ENCODE measurements around the gene MAGEB3. TPM values are rescaled to one million over a fixed set of nuclear protein-coding genes. Genes with fewer than 3 reads are reported as not detected.

MAGEB3 gene
- total RNA-seq, 1 donor from 2014 or later, result not detected

DNA sequence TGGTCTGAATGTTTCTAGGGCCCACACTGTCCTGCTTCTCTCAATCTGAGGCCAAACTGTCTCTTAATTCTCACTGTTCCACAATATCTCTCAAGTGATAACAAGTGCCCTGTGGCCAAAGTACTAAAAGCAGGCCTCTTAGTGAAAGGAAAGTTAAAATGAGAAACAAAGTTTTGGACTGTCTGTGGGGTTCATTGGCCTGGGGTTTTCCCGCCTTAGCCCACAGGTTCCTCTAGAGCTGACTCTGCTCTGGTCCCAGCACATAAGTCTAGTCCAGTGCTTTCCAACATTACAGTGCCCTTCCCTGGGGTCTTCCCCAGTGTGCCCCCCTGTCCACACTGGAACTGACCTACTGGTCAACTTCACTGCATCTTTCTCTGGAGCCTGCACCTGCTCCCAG, 22.8 kb downstream of the MAGEB3 start:
- Mint-ChIP-seq H3K4me1 (ENCODE audit: low read depth) (no peaks in the 10 kb centered on the region), H3K4me3 (ENCODE audit: unreplicated experiment) (no peak overlapping the region), H3K27ac (ENCODE audit: unreplicated experiment) (no peak overlapping the region), H3K36me3 (ENCODE audit: low read depth) (no peaks in the 10 kb centered on the region), H3K9me3 (ENCODE audit: low read depth) (peaks cover 9% of the 10 kb centered on the region), H3K27me3 (ENCODE audit: low read depth) (peaks cover 11% of the 10 kb centered on the region)
- peak; percentile 21 for DNase-seq (ENCODE audit: low spot score)
- TF ChIP-seq, protein P1, sequence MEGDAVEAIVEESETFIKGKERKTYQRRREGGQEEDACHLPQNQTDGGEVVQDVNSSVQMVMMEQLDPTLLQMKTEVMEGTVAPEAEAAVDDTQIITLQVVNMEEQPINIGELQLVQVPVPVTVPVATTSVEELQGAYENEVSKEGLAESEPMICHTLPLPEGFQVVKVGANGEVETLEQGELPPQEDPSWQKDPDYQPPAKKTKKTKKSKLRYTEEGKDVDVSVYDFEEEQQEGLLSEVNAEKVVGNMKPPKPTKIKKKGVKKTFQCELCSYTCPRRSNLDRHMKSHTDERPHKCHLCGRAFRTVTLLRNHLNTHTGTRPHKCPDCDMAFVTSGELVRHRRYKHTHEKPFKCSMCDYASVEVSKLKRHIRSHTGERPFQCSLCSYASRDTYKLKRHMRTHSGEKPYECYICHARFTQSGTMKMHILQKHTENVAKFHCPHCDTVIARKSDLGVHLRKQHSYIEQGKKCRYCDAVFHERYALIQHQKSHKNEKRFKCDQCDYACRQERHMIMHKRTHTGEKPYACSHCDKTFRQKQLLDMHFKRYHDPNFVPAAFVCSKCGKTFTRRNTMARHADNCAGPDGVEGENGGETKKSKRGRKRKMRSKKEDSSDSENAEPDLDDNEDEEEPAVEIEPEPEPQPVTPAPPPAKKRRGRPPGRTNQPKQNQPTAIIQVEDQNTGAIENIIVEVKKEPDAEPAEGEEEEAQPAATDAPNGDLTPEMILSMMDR (IDR thresholded peaks at IDR 0.05), result no peak

DNA sequence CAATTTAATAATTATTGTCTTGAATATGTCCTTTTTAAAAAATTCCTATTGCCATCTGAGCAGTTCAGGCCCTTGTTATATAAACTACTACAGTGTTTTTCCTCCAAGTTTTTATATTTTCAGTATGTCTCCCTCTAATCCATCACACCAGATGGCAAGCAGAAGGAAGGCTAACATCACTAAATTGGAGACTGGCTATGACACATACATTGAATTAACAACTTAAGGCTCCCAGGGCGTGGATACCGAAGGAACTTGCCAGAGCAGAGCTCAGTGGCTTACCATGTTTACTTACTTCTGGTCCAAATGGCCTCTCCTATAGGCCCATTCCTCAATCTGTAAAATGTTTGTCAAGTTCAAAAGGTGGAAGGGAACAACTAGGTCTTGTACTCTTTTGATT, 29.5 kb downstream of the MAGEB3 start:
- TF ChIP-seq, protein P1 (IDR thresholded peaks at IDR 0.05), result no peak
- no peak for DNase-seq (ENCODE audit: low spot score)
- no peaks in the 10 kb centered on the region for H3K36me3 Mint-ChIP-seq (ENCODE audit: low read depth)
- no peaks in the 10 kb centered on the region for H3K4me1 Mint-ChIP-seq (ENCODE audit: low read depth)
- H3K9me3 Mint-ChIP-seq (ENCODE audit: low read depth), result peaks cover 9% of the 10 kb centered on the region
- H3K27ac Mint-ChIP-seq (ENCODE audit: unreplicated experiment), result no peak overlapping the region
- H3K27me3 Mint-ChIP-seq (ENCODE audit: low read depth), result peaks cover 20% of the 10 kb centered on the region
- H3K4me3 Mint-ChIP-seq (ENCODE audit: unreplicated experiment), result no peak overlapping the region

DNA sequence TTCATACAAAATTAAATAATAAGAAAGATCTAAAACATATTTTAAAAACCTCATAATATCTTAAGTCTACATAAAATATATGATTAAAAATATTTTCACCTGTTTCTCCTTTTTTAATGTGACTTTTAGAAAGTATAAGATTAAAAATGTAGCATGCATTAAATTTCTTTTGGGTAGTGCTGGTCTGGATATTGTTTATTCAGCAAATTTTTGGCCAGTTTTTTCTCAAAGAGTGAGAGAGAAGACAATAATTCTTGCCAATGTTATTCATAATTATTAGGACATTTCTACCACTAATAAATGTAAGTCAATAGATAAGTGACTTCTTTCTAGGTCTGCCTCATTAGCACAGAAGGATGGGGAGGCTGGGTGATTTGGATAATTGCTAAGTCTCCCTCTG, 30.6 kb downstream of the MAGEB3 start:
- Mint-ChIP-seq H3K4me3 (ENCODE audit: unreplicated experiment) (no peak overlapping the region), H3K36me3 (ENCODE audit: low read depth) (no peaks in the 10 kb centered on the region), H3K4me1 (ENCODE audit: low read depth) (no peaks in the 10 kb centered on the region), H3K27ac (ENCODE audit: unreplicated experiment) (no peak overlapping the region), H3K27me3 (ENCODE audit: low read depth) (peaks cover 27% of the 10 kb centered on the region), H3K9me3 (ENCODE audit: low read depth) (peaks cover 2% of the 10 kb centered on the region)
- DNase-seq (ENCODE audit: low spot score), result no peak
- TF ChIP-seq, protein P1 (IDR thresholded peaks at IDR 0.05), result no peak

DNA sequence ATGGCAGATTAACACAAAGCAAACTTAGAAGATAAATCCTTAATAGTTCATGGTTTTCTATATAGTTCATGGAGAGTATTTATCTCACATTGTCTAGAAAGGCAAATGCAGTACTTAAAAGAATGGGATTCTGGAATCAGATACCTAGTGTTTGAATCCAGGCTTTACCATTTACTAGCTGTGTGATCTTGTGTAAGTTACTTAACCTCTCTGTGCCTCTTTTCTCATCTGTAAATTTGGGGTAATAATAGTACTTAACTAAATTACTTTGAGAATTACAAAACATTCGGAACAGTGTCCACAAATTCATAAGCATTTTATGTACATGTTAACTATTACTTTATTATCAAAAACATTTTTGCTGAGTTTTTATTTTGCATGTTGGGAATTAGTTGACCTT, 32.3 kb downstream of the MAGEB3 start:
- no peaks in the 10 kb centered on the region for H3K4me1 Mint-ChIP-seq (ENCODE audit: low read depth)
- no peak overlapping the region for H3K4me3 Mint-ChIP-seq (ENCODE audit: unreplicated experiment)
- DNase-seq (ENCODE audit: low spot score), result no peak
- H3K36me3 Mint-ChIP-seq (ENCODE audit: low read depth), result no peaks in the 10 kb centered on the region
- peaks cover 29% of the 10 kb centered on the region for H3K27me3 Mint-ChIP-seq (ENCODE audit: low read depth)
- H3K27ac Mint-ChIP-seq (ENCODE audit: unreplicated experiment), result no peak overlapping the region
- H3K9me3 Mint-ChIP-seq (ENCODE audit: low read depth), result no peaks in the 10 kb centered on the region
- TF ChIP-seq, protein P1 (IDR thresholded peaks at IDR 0.05), result no peak

DNA sequence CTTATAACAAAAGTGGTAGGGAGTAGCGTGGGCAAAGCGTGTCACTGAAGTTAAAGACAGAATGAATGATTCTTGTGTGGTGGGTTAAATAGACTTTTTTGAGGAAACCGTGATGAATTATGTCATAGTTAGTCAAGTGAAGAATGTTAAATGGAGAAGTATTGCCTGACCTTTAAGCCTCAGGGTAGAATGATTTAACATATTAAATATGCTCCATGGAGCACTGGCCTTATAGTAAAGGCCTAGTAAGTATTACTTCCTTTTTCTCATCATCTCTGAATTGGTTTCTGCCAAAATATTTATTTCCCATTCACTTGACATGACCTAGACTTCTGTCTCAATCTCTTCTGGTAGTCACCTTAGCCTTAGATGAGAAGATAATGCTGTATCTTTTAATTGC, 40.2 kb downstream of the MAGEB3 start:
- Mint-ChIP-seq H3K9me3 (ENCODE audit: low read depth) (no peaks in the 10 kb centered on the region), H3K36me3 (ENCODE audit: low read depth) (no peaks in the 10 kb centered on the region), H3K4me3 (ENCODE audit: unreplicated experiment) (no peak overlapping the region), H3K4me1 (ENCODE audit: low read depth) (no peaks in the 10 kb centered on the region), H3K27me3 (ENCODE audit: low read depth) (peaks cover 6% of the 10 kb centered on the region), H3K27ac (ENCODE audit: unreplicated experiment) (no peak overlapping the region)
- TF ChIP-seq, protein P1 (IDR thresholded peaks at IDR 0.05), result no peak
- no peak for DNase-seq (ENCODE audit: low spot score)

Measured in chondrocyte (in vitro differentiated cells).